Activated CD4-positive, CD25-positive, alpha-beta regulatory T cell treated with anti-CD3 and anti-CD28 coated beads, Interleukin-2, amount 50 U/mL, for 72 hours (primary cell): ENCODE results near the gene ATXN2.
"Not testable (repeated sequence)": the region's sequence is repeated elsewhere in the genome, so short reads cannot be mapped to it uniquely, and the experiment has no call there.

ENCODE experiments used
- DNase-seq: peaks from one replicate; pipeline ENCODE4 v3.0.0; 2021

Gene ATXN2

GRCh38 chr12:111413442-111414086 lies 185.6 kb downstream of the ATXN2 start:
- DNase-seq = no peak

- no peak for DNase-seq
These were observed 186.2 kb downstream of the ATXN2 start for GRCh38 chr12:111412830-111413441.

GRCh38 chr12:111412007-111412829 lies 186.9 kb downstream of the ATXN2 start:
- DNase-seq = no peak

- DNase-seq = no peak
These were observed 187.8 kb downstream of the ATXN2 start for GRCh38 chr12:111411185-111411764.

- DNase-seq = no peak
These were observed 188.5 kb downstream of the ATXN2 start for GRCh38 chr12:111410431-111411184.

- no peak for DNase-seq
These were observed 189.2 kb downstream of the ATXN2 start for GRCh38 chr12:111409780-111410430.

- DNase-seq = no peak
These were observed 189.7 kb downstream of the ATXN2 start for GRCh38 chr12:111409403-111409779.

GRCh38 chr12:111408686-111409402 lies 190.3 kb downstream of the ATXN2 start:
- no peak for DNase-seq

GRCh38 chr12:111408116-111408440 lies 191.0 kb downstream of the ATXN2 start:
- no peak for DNase-seq

- DNase-seq = no peak
These were observed 191.6 kb downstream of the ATXN2 start for GRCh38 chr12:111407377-111408115.

- DNase-seq = peak; percentile 53
These were observed 192.4 kb downstream of the ATXN2 start for GRCh38 chr12:111406474-111407376.

- DNase-seq = no peak
These were observed 193.1 kb downstream of the ATXN2 start, which contains the start of gene SH2B3 for GRCh38 chr12:111405859-111406473. SH2B3 (plus strand) TSS chr12:111405923; CDS start chr12:111418146, 12,223 bp downstream.

- DNase-seq = peak; percentile 88
These were observed 193.8 kb downstream of the ATXN2 start for GRCh38 chr12:111405149-111405858.

GRCh38 chr12:111404362-111405148 lies 194.6 kb downstream of the ATXN2 start:
- DNase-seq = peak; percentile 48

GRCh38 chr12:111402490-111402824 lies 196.7 kb downstream of the ATXN2 start:
- not testable (repeated sequence) for DNase-seq
